Measurements from ENCODE around the gene OBP2B. TPM values are rescaled to one million over a fixed set of nuclear protein-coding genes. Genes with fewer than 3 reads are reported as not detected.
"Not testable (repeated sequence)": the region's sequence is repeated elsewhere in the genome, so short reads cannot be mapped to it uniquely, and the experiment has no call there.

The OBP2B gene, protein sequence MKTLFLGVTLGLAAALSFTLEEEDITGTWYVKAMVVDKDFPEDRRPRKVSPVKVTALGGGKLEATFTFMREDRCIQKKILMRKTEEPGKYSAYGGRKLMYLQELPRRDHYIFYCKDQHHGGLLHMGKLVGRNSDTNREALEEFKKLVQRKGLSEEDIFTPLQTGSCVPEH
- polyA plus RNA-seq (2011; rRNA removed): not detected in 2 replicates
- not detected in 2 replicates for polyA minus RNA-seq (2011; rRNA and poly(A)+ RNA removed)

DNA sequence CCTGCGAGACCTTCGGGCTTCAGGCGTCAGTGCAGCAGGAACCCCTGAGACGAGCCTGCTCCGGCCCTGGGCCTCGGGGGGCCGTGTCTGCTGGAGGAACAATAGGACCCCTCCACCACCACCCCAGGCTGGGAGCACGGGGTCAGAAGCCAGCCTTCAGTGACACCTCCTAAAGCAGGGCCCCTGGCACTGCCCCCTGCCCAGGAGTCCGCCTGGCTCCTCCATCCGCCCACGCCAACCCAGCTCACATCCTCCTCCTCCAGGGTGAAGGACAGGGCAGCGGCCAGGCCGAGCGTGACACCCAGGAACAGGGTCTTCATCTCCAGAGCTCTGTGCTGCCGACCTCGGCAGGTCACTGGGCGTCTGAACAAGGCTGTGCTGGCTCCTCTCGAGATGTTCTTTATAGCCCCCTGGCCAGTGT lies at the start of gene OBP2B:
Gene OBP2B (minus strand): TSS at position 371 of the 421 bp plus-strand sequence. CDS start 51 bp downstream, at position 320.
- CTCF ChIA-PET; H3K27me3 ChIP-seq (ENCODE audit: control insufficient read depth, insufficient read depth, low read length); H3K27ac ChIP-seq (ENCODE audit: low read depth, low read length); DNase-seq (ENCODE audit: low read depth, low spot score); POLR2A ChIA-PET; H3K9me3 ChIP-seq (ENCODE audit: control insufficient read depth, insufficient read depth, low read length); H3K4me3 ChIP-seq (ENCODE audit: low read depth, low read length): not testable (repeated sequence)

DNA sequence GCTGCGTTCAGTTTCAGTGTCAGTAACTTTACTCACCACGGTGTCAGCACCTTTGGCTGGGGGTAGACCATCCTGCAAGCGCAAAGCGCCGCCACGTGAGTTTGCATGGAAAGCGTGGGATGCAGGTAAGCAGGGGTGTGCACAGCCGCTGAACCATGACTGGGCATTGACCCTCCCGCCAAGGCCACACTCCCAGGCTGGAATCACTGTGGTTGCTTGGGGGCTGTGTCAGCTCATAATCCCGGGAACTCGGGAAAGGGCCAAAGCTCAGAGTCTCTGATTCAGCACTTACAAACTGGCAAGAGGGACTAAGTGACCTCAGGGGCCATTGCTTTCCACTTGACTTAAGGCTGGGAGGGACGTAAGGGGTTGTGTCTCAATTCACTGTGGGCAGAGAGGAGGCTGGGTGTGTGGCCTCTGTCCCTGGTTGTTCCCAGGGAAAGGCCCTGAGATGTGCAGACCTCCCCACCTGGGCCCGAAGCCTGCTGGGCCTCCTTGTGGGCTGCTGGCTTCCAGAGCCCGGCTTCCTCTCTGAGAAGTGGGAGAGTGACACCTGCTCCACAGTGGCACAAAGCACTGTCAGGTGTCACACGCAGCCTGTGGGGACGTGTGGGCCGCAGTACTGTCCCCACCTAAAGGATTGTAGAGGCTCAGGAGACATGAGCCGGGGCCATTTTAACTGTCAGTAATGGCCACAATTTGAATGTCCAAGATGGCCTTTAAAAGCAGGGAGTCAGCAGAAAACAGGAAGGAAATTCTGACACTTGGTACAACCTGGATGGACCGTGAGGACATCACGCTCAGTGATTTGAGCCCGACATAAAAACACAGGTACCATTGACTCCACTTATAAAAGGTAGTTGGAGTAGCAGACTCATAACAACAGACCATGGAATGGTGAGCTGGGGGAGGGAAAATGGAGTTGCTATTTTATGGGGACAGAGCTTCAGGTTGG lies 49.3 kb upstream of the OBP2B start:
- Histone ChIP-seq H3K9me3 (ENCODE audit: control insufficient read depth, insufficient read depth, low read length) (peaks cover 20% of the 10 kb centered on the region), H3K4me3 (ENCODE audit: low read depth, low read length) (no peak overlapping the region), H3K27me3 (ENCODE audit: control insufficient read depth, insufficient read depth, low read length) (no peaks in the 10 kb centered on the region), H3K27ac (ENCODE audit: low read depth, low read length) (no peak overlapping the region)
- DNase-seq (ENCODE audit: low read depth, low spot score): no peak
- CTCF ChIA-PET: interaction anchor here (0.6 kb wide), 1 partner anchor 448 kb away, joined by 4 read pairs; no protein-coding TSS in a partner anchor
- POLR2A ChIA-PET: no interaction called here
- TF ChIP-seq, protein P1, sequence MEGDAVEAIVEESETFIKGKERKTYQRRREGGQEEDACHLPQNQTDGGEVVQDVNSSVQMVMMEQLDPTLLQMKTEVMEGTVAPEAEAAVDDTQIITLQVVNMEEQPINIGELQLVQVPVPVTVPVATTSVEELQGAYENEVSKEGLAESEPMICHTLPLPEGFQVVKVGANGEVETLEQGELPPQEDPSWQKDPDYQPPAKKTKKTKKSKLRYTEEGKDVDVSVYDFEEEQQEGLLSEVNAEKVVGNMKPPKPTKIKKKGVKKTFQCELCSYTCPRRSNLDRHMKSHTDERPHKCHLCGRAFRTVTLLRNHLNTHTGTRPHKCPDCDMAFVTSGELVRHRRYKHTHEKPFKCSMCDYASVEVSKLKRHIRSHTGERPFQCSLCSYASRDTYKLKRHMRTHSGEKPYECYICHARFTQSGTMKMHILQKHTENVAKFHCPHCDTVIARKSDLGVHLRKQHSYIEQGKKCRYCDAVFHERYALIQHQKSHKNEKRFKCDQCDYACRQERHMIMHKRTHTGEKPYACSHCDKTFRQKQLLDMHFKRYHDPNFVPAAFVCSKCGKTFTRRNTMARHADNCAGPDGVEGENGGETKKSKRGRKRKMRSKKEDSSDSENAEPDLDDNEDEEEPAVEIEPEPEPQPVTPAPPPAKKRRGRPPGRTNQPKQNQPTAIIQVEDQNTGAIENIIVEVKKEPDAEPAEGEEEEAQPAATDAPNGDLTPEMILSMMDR (IDR thresholded peaks at IDR 0.05; ENCODE audit: low read depth, low read length): no peak

DNA sequence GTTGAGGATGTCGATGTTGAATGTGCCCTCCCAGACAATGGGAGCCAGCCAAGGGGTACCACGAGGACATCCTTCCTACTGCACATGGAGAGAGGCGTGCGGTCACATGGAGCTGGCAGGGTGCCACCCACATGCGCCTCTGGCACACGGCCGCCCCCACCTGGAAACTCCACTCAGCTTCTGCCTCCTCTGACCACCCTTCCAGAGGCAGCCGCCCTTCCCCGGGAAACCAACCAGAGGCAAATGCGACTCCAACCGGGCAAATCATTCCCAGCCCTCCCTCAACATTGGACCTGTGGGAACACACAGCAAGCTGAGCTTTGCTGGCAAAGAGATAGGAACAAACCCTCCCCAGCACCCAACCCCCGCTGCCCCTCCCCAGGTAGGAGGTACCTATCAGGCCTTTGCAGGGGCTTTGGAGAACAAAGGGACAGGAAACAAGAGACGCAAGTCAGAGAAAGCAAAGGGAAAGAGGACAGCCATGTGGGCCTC lies 48.5 kb upstream of the OBP2B start:
- TF ChIP-seq, protein P1 (IDR thresholded peaks at IDR 0.05; ENCODE audit: low read depth, low read length): no peak
- H3K4me3 ChIP-seq (ENCODE audit: low read depth, low read length): no peak overlapping the region
- CTCF ChIA-PET: no interaction called here
- no peak for DNase-seq (ENCODE audit: low read depth, low spot score)
- no peak overlapping the region for H3K27ac ChIP-seq (ENCODE audit: low read depth, low read length)
- POLR2A ChIA-PET: no interaction called here
- H3K9me3 ChIP-seq (ENCODE audit: control insufficient read depth, insufficient read depth, low read length): peaks cover 20% of the 10 kb centered on the region
- no peaks in the 10 kb centered on the region for H3K27me3 ChIP-seq (ENCODE audit: control insufficient read depth, insufficient read depth, low read length)

DNA sequence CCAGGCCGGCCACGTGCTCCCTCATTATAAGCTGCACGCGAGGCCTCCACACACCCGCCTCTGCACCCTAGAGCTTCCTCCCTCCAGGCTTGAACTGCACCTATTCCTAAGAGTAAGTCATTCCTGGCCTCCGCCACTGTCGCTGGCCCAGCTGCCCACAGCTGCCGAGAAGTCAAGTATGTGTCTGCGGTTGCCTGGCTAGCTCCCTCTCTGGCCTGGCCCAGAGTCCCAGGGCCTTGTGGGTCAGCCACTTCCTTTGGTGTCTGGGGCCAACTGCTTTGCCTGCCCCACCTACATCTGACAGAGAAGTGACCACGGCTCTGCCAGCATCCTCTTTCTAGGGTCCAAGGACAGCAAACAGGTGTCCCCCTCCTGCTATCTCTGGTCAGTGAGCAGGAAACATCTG lies 47.6 kb upstream of the OBP2B start:
- TF ChIP-seq, protein P1 (IDR thresholded peaks at IDR 0.05; ENCODE audit: low read depth, low read length): no peak
- CTCF ChIA-PET: no interaction called here
- H3K27ac ChIP-seq (ENCODE audit: low read depth, low read length): no peak overlapping the region
- H3K4me3 ChIP-seq (ENCODE audit: low read depth, low read length): no peak overlapping the region
- peaks cover 20% of the 10 kb centered on the region for H3K9me3 ChIP-seq (ENCODE audit: control insufficient read depth, insufficient read depth, low read length)
- H3K27me3 ChIP-seq (ENCODE audit: control insufficient read depth, insufficient read depth, low read length): no peaks in the 10 kb centered on the region
- DNase-seq (ENCODE audit: low read depth, low spot score): no peak
- POLR2A ChIA-PET: no interaction called here

DNA sequence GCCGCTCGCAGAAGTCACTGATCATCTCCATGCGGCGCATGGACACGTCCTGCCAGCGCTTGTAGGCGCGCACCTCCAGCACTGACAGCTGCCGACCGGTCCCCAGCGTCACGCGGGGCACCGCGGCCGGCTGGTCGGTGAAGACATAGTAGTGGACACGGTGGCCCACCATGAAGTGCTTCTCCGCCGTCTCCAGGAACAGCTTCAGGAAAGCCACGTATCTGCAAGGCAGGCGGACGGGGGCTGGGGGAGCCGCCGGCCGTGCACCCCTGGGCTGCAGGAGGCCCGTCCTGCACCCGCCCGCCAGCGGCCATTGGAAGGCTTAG lies 47.0 kb upstream of the OBP2B start:
- DNase-seq (ENCODE audit: low read depth, low spot score): no peak
- TF ChIP-seq, protein P1 (IDR thresholded peaks at IDR 0.05; ENCODE audit: low read depth, low read length): no peak
- no peak overlapping the region for H3K27ac ChIP-seq (ENCODE audit: low read depth, low read length)
- no peak overlapping the region for H3K4me3 ChIP-seq (ENCODE audit: low read depth, low read length)
- peaks cover 3% of the 10 kb centered on the region for H3K27me3 ChIP-seq (ENCODE audit: control insufficient read depth, insufficient read depth, low read length)
- ChIA-PET POLR2A (no interaction called here), CTCF (no interaction called here)
- peaks cover 20% of the 10 kb centered on the region for H3K9me3 ChIP-seq (ENCODE audit: control insufficient read depth, insufficient read depth, low read length)
